ENCODE measurements around the gene MCHR1.

Gene MCHR1

GRCh38 chr22:40645579-40646197, 33.6 kb upstream of the MCHR1 start:
- Histone ChIP-seq H3K4me3 (ENCODE audit: low read depth, low read length) (no peak overlapping the region), H2BK5ac (ENCODE audit: low read depth, low read length, poor library complexity) (peak overlapping the region; percentile 68), H4K8ac (ENCODE audit: low read depth, low read length) (peak overlapping the region; percentile 84), H2AK5ac (ENCODE audit: low read length) (peak overlapping the region; percentile 95), H3K79me2 (ENCODE audit: control insufficient read depth, insufficient read depth, low read length, poor library complexity) (no peaks in the 10 kb centered on the region), H3K18ac (ENCODE audit: low read length) (no peak overlapping the region), H3K4me2 (ENCODE audit: low read length) (no peak overlapping the region), H2BK12ac (ENCODE audit: low read length) (peak overlapping the region; percentile 69), H2AFZ (ENCODE audit: insufficient read depth, low read length, poor library complexity) (no peak overlapping the region), H3K9ac (ENCODE audit: low read length) (no peak overlapping the region), H3K9me3 (ENCODE audit: insufficient read depth, low read depth, low read length) (peaks cover 1% of the 10 kb centered on the region), H3K79me1 (ENCODE audit: low read length) (peaks cover 5% of the 10 kb centered on the region), H3K23ac (ENCODE audit: low read length) (no peak overlapping the region), H4K91ac (ENCODE audit: low read depth, low read length) (peak overlapping the region; percentile 89), H3K36me3 (ENCODE audit: control insufficient read depth in 1 of 2, insufficient read depth in 2 of 2, low read length in 2 of 2) (no peaks in the 10 kb centered on the region), H3K27ac (ENCODE audit: low read depth, low read length) (peak overlapping the region; percentile 26), H3K4ac (ENCODE audit: low read depth, low read length) (peak overlapping the region; percentile 40), H2BK120ac (ENCODE audit: insufficient read depth, low read length, poor library complexity) (peak overlapping the region; percentile 63), H3K4me1 (ENCODE audit: control insufficient read depth in 1 of 2, insufficient read depth in 2 of 2, low read length in 2 of 2) (peaks cover 4 to 5% of the 10 kb centered on the region in 2 experiments), H3K27me3 (ENCODE audit: insufficient read depth, low read length) (no peaks in the 10 kb centered on the region), H3K14ac (ENCODE audit: low read length) (peak overlapping the region; percentile 73), H4K12ac (ENCODE audit: low read depth, low read length) (no peak overlapping the region)
- no peak for DNase-seq
- no CpG with 5 or more reads among the region's 4 CpGs for WGBS (ENCODE audit: extremely low coverage, insufficient coverage, insufficient read length)

GRCh38 chr22:40648386-40648785, 30.9 kb upstream of the MCHR1 start:
- Histone ChIP-seq H3K4me3 (ENCODE audit: low read depth, low read length) (no peak overlapping the region), H3K27me3 (ENCODE audit: insufficient read depth, low read length) (no peaks in the 10 kb centered on the region), H3K27ac (ENCODE audit: low read depth, low read length) (no peak overlapping the region), H3K9me3 (ENCODE audit: insufficient read depth, low read depth, low read length) (peaks cover 1% of the 10 kb centered on the region), H3K9ac (ENCODE audit: low read length) (no peak overlapping the region), H3K23ac (ENCODE audit: low read length) (no peak overlapping the region), H2BK12ac (ENCODE audit: low read length) (peak overlapping the region; percentile 69), H2BK120ac (ENCODE audit: insufficient read depth, low read length, poor library complexity) (no peak overlapping the region), H3K4me1 (ENCODE audit: control insufficient read depth in 1 of 2, insufficient read depth in 2 of 2, low read length in 2 of 2) (peaks cover 16 to 21% of the 10 kb centered on the region in 2 experiments), H4K12ac (ENCODE audit: low read depth, low read length) (no peak overlapping the region), H3K36me3 (ENCODE audit: control insufficient read depth in 1 of 2, insufficient read depth in 2 of 2, low read length in 2 of 2) (no peaks in the 10 kb centered on the region), H4K8ac (ENCODE audit: low read depth, low read length) (peak overlapping the region; percentile 9), H3K4ac (ENCODE audit: low read depth, low read length) (no peak overlapping the region), H3K79me2 (ENCODE audit: control insufficient read depth, insufficient read depth, low read length, poor library complexity) (peaks cover 5% of the 10 kb centered on the region), H3K18ac (ENCODE audit: low read length) (no peak overlapping the region), H2AFZ (ENCODE audit: insufficient read depth, low read length, poor library complexity) (no peak overlapping the region), H3K14ac (ENCODE audit: low read length) (no peak overlapping the region), H2BK5ac (ENCODE audit: low read depth, low read length, poor library complexity) (no peak overlapping the region), H2AK5ac (ENCODE audit: low read length) (peak overlapping the region; percentile 7), H3K79me1 (ENCODE audit: low read length) (peaks cover 23% of the 10 kb centered on the region), H3K4me2 (ENCODE audit: low read length) (no peak overlapping the region), H4K91ac (ENCODE audit: low read depth, low read length) (peak overlapping the region; percentile 57)
- WGBS (ENCODE audit: extremely low coverage, insufficient coverage, insufficient read length), result no CpG with 5 or more reads among the region's 10 CpGs
- DNase-seq, result peak; percentile 78 to 85

- Histone ChIP-seq H3K36me3 (ENCODE audit: control insufficient read depth in 1 of 2, insufficient read depth in 2 of 2, low read length in 2 of 2) (no peaks in the 10 kb centered on the region), H2AFZ (ENCODE audit: insufficient read depth, low read length, poor library complexity) (no peak overlapping the region), H3K4me2 (ENCODE audit: low read length) (no peak overlapping the region), H3K9ac (ENCODE audit: low read length) (no peak overlapping the region), H4K12ac (ENCODE audit: low read depth, low read length) (no peak overlapping the region), H3K23ac (ENCODE audit: low read length) (no peak overlapping the region), H3K79me1 (ENCODE audit: low read length) (peaks cover 29% of the 10 kb centered on the region), H3K4me1 (ENCODE audit: control insufficient read depth in 1 of 2, insufficient read depth in 2 of 2, low read length in 2 of 2) (peaks cover 29 to 32% of the 10 kb centered on the region in 2 experiments), H2BK5ac (ENCODE audit: low read depth, low read length, poor library complexity) (no peak overlapping the region), H3K79me2 (ENCODE audit: control insufficient read depth, insufficient read depth, low read length, poor library complexity) (peaks cover 5% of the 10 kb centered on the region), H3K27me3 (ENCODE audit: insufficient read depth, low read length) (no peaks in the 10 kb centered on the region), H2BK12ac (ENCODE audit: low read length) (no peak overlapping the region), H3K14ac (ENCODE audit: low read length) (no peak overlapping the region), H3K9me3 (ENCODE audit: insufficient read depth, low read depth, low read length) (peaks cover 1% of the 10 kb centered on the region), H2AK5ac (ENCODE audit: low read length) (no peak overlapping the region), H4K8ac (ENCODE audit: low read depth, low read length) (no peak overlapping the region), H3K4me3 (ENCODE audit: low read depth, low read length) (no peak overlapping the region), H2BK120ac (ENCODE audit: insufficient read depth, low read length, poor library complexity) (no peak overlapping the region), H4K91ac (ENCODE audit: low read depth, low read length) (no peak overlapping the region), H3K4ac (ENCODE audit: low read depth, low read length) (no peak overlapping the region), H3K18ac (ENCODE audit: low read length) (no peak overlapping the region), H3K27ac (ENCODE audit: low read depth, low read length) (no peak overlapping the region)
- no peak for DNase-seq
- WGBS (ENCODE audit: extremely low coverage, insufficient coverage, insufficient read length), result no CpG with 5 or more reads among the region's 2 CpGs
Measured at GRCh38 chr22:40651057-40651456, 28.2 kb upstream of the MCHR1 start.

GRCh38 chr22:40651563-40652501, 27.5 kb upstream of the MCHR1 start:
- H2AFZ ChIP-seq (ENCODE audit: insufficient read depth, low read length, poor library complexity), result peak overlapping the region; percentile 48
- H2BK5ac ChIP-seq (ENCODE audit: low read depth, low read length, poor library complexity), result peak overlapping the region; percentile 84
- H3K4me3 ChIP-seq (ENCODE audit: low read depth, low read length), result no peak overlapping the region
- peak overlapping the region; percentile 94 for H4K8ac ChIP-seq (ENCODE audit: low read depth, low read length)
- no peak overlapping the region for H3K9ac ChIP-seq (ENCODE audit: low read length)
- H3K4ac ChIP-seq (ENCODE audit: low read depth, low read length), result peak overlapping the region; percentile 84
- H3K14ac ChIP-seq (ENCODE audit: low read length), result peak overlapping the region; percentile 94
- no peaks in the 10 kb centered on the region for H3K27me3 ChIP-seq (ENCODE audit: insufficient read depth, low read length)
- peak overlapping the region; percentile 87 for H2AK5ac ChIP-seq (ENCODE audit: low read length)
- peak overlapping the region; percentile 90 for H3K27ac ChIP-seq (ENCODE audit: low read depth, low read length)
- H2BK12ac ChIP-seq (ENCODE audit: low read length), result peak overlapping the region; percentile 94
- DNase-seq, result peak; percentile 99 to 100
- H4K12ac ChIP-seq (ENCODE audit: low read depth, low read length), result peak overlapping the region; percentile 83
- H3K9me3 ChIP-seq (ENCODE audit: insufficient read depth, low read depth, low read length), result peaks cover 1% of the 10 kb centered on the region
- peaks cover 29 to 32% of the 10 kb centered on the region in 2 experiments for H3K4me1 ChIP-seq (ENCODE audit: control insufficient read depth in 1 of 2, insufficient read depth in 2 of 2, low read length in 2 of 2)
- H2BK120ac ChIP-seq (ENCODE audit: insufficient read depth, low read length, poor library complexity), result peak overlapping the region; percentile 96
- H3K23ac ChIP-seq (ENCODE audit: low read length), result no peak overlapping the region
- peak overlapping the region; percentile 99 for H4K91ac ChIP-seq (ENCODE audit: low read depth, low read length)
- peak overlapping the region; percentile 50 for H3K4me2 ChIP-seq (ENCODE audit: low read length)
- WGBS (ENCODE audit: extremely low coverage, insufficient coverage, insufficient read length), result no CpG with 5 or more reads among the region's 33 CpGs
- H3K18ac ChIP-seq (ENCODE audit: low read length), result peak overlapping the region; percentile 97
- peaks cover 5% of the 10 kb centered on the region for H3K79me2 ChIP-seq (ENCODE audit: control insufficient read depth, insufficient read depth, low read length, poor library complexity)
- peaks cover 29% of the 10 kb centered on the region for H3K79me1 ChIP-seq (ENCODE audit: low read length)
- H3K36me3 ChIP-seq (ENCODE audit: control insufficient read depth in 1 of 2, insufficient read depth in 2 of 2, low read length in 2 of 2), result no peaks in the 10 kb centered on the region
